Neural cell (in vitro differentiated cells): ENCODE measurements around the gene MERTK. TPM values are rescaled to one million over a fixed set of nuclear protein-coding genes. Genes with fewer than 3 reads are reported as not detected.

Source experiments
- H2AFZ ChIP-seq: fragments of 200-600, 300-800 bp; sonication (generic), shearing (Covaris generic); 2 replicates; pipeline ENCODE4 v1.6.0; 2014; ENCODE audit warnings: low read depth, mild to moderate bottlenecking, antibody characterized with exemption, low read length, moderate library complexity
- H3F3A ChIP-seq: fragments of 200-600 bp; shearing (Covaris generic); 2 replicates; pipeline ENCODE4 v1.6.1; 2016; ENCODE audit warnings: mild to moderate bottlenecking, moderate library complexity, mixed read lengths, antibody characterized with exemption, low read length; ENCODE audit not compliant: insufficient read depth, poor library complexity, severe bottlenecking
- H3K27ac ChIP-seq: fragments of 200-600, 300-800 bp; sonication (generic), shearing (Covaris generic); 2 replicates; pipeline ENCODE4 v1.5.1; 2014; ENCODE audit warnings: mild to moderate bottlenecking, low read length, moderate library complexity
- H3K27me3 ChIP-seq: fragments of 300-800, 200-600 bp; sonication (generic), shearing (Covaris generic); 2 replicates; pipeline ENCODE4 v1.6.0; 2014; ENCODE audit warnings: mild to moderate bottlenecking, low read depth, low read length, moderate library complexity; ENCODE audit not compliant: insufficient read depth
- H3K36me3 ChIP-seq: fragments of 300-800, 200-600 bp; sonication (generic), shearing (Covaris generic); 2 replicates; pipeline ENCODE4 v1.5.1; 2014; ENCODE audit warnings: mild to moderate bottlenecking, antibody characterized with exemption, low read length, moderate library complexity; ENCODE audit not compliant: insufficient read depth
- H3K4me2 ChIP-seq: fragments of 300-800, 200-600 bp; sonication (generic), shearing (Covaris generic); 2 replicates; pipeline ENCODE4 v1.6.0; 2014; ENCODE audit warnings: mild to moderate bottlenecking, low read length
- H3K4me3 ChIP-seq: fragments of 300-800, 200-600 bp; sonication (generic), shearing (Covaris generic); 2 replicates; pipeline ENCODE4 v1.5.1; 2014; ENCODE audit warnings: mild to moderate bottlenecking, low read length, moderate library complexity
- H3K79me2 ChIP-seq: fragments of 200-600 bp; shearing (Covaris generic); replicated peaks from 2 replicates; pipeline ENCODE4 v1.6.0; 2014; ENCODE audit warnings: mild to moderate bottlenecking, low read length, moderate library complexity; ENCODE audit not compliant: insufficient read depth
- H3K9ac ChIP-seq: fragments of 300-800, 200-600 bp; sonication (generic), shearing (Covaris generic); 2 replicates; pipeline ENCODE4 v1.6.1; 2016; ENCODE audit warnings: mild to moderate bottlenecking, low read length, mixed read lengths
- H3K9me2 ChIP-seq: fragments of 200-600 bp; shearing (Covaris generic); 2 replicates; pipeline ENCODE4 v1.6.1; 2016; ENCODE audit warnings: mild to moderate bottlenecking, low read length, mixed read lengths; ENCODE audit not compliant: insufficient read depth
- H3K9me3 ChIP-seq: fragments of 200-600, 300-800 bp; sonication (generic), shearing (Covaris generic); 2 replicates; pipeline ENCODE4 v1.6.1; 2016; ENCODE audit warnings: mild to moderate bottlenecking, mixed run types, low read length, moderate library complexity, mixed read lengths
- H4K20me1 ChIP-seq: fragments of 200-600 bp; shearing (Covaris generic); 2 replicates; pipeline ENCODE4 v1.6.1; 2016; ENCODE audit warnings: mild to moderate bottlenecking, mixed run types; ENCODE audit not compliant: insufficient read depth
- EP300 ChIP-seq: fragments of 450-650 bp; conservative IDR thresholded peaks from 2 replicates; pipeline ENCODE4 v1.6.1; 2014; ENCODE audit warnings: antibody characterized with exemption, mild to moderate bottlenecking, moderate library complexity; ENCODE audit not compliant: poor library complexity, severe bottlenecking
- EZH2 ChIP-seq: fragments of 200-600, 300-800 bp; shearing (Covaris generic), sonication (generic); IDR thresholded peaks from 2 replicates; pipeline ENCODE4 v1.6.1; 2014; ENCODE audit warnings: antibody characterized with exemption, low read length, borderline replicate concordance, mild to moderate bottlenecking; ENCODE audit not compliant: insufficient read depth, poor library complexity, severe bottlenecking
- MXI1 ChIP-seq: fragments of 450-650 bp; conservative IDR thresholded peaks from 2 replicates; pipeline ENCODE4 v1.6.1; 2014; ENCODE audit warnings: antibody characterized with exemption, mild to moderate bottlenecking; ENCODE audit not compliant: poor library complexity, severe bottlenecking
- POLR2AphosphoS5 ChIP-seq: IDR thresholded peaks from 2 replicates; pipeline ENCODE4 v1.6.1; 2012
- RAD21 ChIP-seq: fragments of 450-650 bp; conservative IDR thresholded peaks from 2 replicates; pipeline ENCODE4 v1.6.1; 2014; ENCODE audit warnings: antibody characterized with exemption, mild to moderate bottlenecking, moderate library complexity
- SMC3 ChIP-seq: fragments of 450-650 bp; conservative IDR thresholded peaks from 2 replicates; pipeline ENCODE4 v1.6.1; 2014; ENCODE audit warnings: antibody characterized with exemption, mild to moderate bottlenecking, moderate library complexity; ENCODE audit not compliant: poor library complexity
- TAF1 ChIP-seq: IDR thresholded peaks from 2 replicates; pipeline ENCODE4 v1.6.1; 2012; ENCODE audit warnings: low read depth
- polyA plus RNA-seq: library from polyadenylated mRNA; depleted of rRNA; stranded (reverse); fragments of >200 nt; gene quantifications from 2 replicates; pipeline ENCODE4 v1.2.3, GENCODE V29; 2014
- TF ChIP-seq, protein P1 (sequence below): IDR thresholded peaks from 2 replicates; pipeline ENCODE4 v1.6.1; 2012; ENCODE audit warnings: borderline replicate concordance
- TF ChIP-seq, protein P2 (sequence below): fragments of 450-650 bp; IDR thresholded peaks from 2 replicates; pipeline ENCODE4 v1.5.1; 2014; ENCODE audit warnings: antibody characterized with exemption, mild to moderate bottlenecking, moderate library complexity; ENCODE audit not compliant: poor library complexity, severe bottlenecking

The MERTK gene
- polyA plus RNA-seq, 1 donor from 2014 or later = 0.53 TPM

DNA sequence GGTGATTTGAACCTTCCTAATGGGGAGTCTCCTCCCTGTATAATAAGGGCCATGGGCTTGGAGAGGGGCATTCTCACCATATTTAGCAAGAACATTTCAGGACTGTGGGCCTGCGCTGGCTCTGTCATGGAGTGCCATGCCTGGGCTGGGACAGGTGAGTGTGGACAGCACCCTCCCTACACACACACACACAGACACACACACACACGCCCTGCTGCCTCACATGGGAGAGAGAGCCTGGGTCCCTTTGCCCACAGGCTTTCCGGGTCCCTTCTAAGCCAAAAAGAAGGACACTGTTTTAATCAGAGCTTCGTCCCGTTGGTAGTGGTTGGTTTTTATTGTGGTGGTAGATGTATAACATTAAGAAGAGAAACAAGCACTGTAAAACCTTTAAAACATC lies 125.3 kb downstream of the MERTK start:
- H2AFZ ChIP-seq = no peak overlapping the region
- H3K9ac ChIP-seq = no peak overlapping the region
- H3K27ac ChIP-seq = no peak overlapping the region
- no peaks in the 10 kb centered on the region for H3F3A ChIP-seq
- no peaks in the 10 kb centered on the region for H4K20me1 ChIP-seq
- H3K27me3 ChIP-seq = no peaks in the 10 kb centered on the region
- no peaks in the 10 kb centered on the region for H3K9me2 ChIP-seq
- no peak overlapping the region for H3K4me3 ChIP-seq
- H3K9me3 ChIP-seq = no peaks in the 10 kb centered on the region
- no peaks in the 10 kb centered on the region for H3K79me2 ChIP-seq
- no peak overlapping the region for H3K4me2 ChIP-seq
- H3K36me3 ChIP-seq = no peaks in the 10 kb centered on the region
- no peak for TF ChIP-seq MXI1
- TF ChIP-seq EZH2 = no peak
- TF ChIP-seq SMC3 = no peak
- TF ChIP-seq RAD21 = no peak
- no peak for TF ChIP-seq EP300
- no peak for TF ChIP-seq TAF1
- TF ChIP-seq POLR2AphosphoS5 = no peak
- TF ChIP-seq, protein P1, sequence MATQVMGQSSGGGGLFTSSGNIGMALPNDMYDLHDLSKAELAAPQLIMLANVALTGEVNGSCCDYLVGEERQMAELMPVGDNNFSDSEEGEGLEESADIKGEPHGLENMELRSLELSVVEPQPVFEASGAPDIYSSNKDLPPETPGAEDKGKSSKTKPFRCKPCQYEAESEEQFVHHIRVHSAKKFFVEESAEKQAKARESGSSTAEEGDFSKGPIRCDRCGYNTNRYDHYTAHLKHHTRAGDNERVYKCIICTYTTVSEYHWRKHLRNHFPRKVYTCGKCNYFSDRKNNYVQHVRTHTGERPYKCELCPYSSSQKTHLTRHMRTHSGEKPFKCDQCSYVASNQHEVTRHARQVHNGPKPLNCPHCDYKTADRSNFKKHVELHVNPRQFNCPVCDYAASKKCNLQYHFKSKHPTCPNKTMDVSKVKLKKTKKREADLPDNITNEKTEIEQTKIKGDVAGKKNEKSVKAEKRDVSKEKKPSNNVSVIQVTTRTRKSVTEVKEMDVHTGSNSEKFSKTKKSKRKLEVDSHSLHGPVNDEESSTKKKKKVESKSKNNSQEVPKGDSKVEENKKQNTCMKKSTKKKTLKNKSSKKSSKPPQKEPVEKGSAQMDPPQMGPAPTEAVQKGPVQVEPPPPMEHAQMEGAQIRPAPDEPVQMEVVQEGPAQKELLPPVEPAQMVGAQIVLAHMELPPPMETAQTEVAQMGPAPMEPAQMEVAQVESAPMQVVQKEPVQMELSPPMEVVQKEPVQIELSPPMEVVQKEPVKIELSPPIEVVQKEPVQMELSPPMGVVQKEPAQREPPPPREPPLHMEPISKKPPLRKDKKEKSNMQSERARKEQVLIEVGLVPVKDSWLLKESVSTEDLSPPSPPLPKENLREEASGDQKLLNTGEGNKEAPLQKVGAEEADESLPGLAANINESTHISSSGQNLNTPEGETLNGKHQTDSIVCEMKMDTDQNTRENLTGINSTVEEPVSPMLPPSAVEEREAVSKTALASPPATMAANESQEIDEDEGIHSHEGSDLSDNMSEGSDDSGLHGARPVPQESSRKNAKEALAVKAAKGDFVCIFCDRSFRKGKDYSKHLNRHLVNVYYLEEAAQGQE = no peak
- TF ChIP-seq, protein P2, sequence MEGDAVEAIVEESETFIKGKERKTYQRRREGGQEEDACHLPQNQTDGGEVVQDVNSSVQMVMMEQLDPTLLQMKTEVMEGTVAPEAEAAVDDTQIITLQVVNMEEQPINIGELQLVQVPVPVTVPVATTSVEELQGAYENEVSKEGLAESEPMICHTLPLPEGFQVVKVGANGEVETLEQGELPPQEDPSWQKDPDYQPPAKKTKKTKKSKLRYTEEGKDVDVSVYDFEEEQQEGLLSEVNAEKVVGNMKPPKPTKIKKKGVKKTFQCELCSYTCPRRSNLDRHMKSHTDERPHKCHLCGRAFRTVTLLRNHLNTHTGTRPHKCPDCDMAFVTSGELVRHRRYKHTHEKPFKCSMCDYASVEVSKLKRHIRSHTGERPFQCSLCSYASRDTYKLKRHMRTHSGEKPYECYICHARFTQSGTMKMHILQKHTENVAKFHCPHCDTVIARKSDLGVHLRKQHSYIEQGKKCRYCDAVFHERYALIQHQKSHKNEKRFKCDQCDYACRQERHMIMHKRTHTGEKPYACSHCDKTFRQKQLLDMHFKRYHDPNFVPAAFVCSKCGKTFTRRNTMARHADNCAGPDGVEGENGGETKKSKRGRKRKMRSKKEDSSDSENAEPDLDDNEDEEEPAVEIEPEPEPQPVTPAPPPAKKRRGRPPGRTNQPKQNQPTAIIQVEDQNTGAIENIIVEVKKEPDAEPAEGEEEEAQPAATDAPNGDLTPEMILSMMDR = no peak

DNA sequence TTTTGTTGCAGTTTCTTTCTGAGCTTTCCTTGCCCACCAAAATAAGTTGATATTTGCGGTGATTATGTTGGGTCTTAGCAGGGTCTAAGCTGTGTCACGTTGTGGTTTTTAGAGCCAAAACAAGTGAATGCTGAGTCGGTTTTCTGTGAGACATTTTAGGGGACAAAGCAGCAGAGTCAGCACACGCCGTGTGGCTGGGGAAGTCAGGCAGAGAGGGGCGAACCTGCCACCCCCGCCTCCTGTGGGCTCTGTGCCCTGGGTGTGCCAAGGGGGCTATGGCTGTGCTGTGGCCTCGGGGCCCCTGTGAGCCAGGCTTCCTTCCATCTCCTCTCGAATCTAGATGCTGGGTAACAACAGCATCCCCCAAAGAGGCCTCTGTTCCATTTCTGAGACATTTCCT lies 125.8 kb downstream of the MERTK start:
- Histone ChIP-seq H3K4me2 (no peak overlapping the region), H3K27me3 (no peaks in the 10 kb centered on the region), H3K9ac (no peak overlapping the region), H3K9me3 (no peaks in the 10 kb centered on the region), H2AFZ (no peak overlapping the region), H3F3A (no peaks in the 10 kb centered on the region), H3K27ac (no peak overlapping the region), H3K36me3 (no peaks in the 10 kb centered on the region), H3K4me3 (no peak overlapping the region), H3K79me2 (no peaks in the 10 kb centered on the region), H4K20me1 (no peaks in the 10 kb centered on the region), H3K9me2 (no peaks in the 10 kb centered on the region)
- TF ChIP-seq EP300 = no peak
- TF ChIP-seq TAF1 = no peak
- no peak for TF ChIP-seq RAD21
- no peak for TF ChIP-seq SMC3
- TF ChIP-seq EZH2 = no peak
- TF ChIP-seq, protein P2 = no peak
- no peak for TF ChIP-seq MXI1
- no peak for TF ChIP-seq POLR2AphosphoS5
- TF ChIP-seq, protein P1 = no peak
